Brain microvascular endothelial cell (primary cell): ENCODE measurements around the gene EPN2.
"Not testable (repeated sequence)": the region's sequence is repeated elsewhere in the genome, so short reads cannot be mapped to it uniquely, and the experiment has no call there.

Source experiments
- DNase-seq: peaks from one replicate; pipeline ENCODE4 v3.0.0-alpha.2; 2020
- H3K27ac ChIP-seq: fragments of 250-450 bp; sonication (Bioruptor Pico); 2 replicates; pipeline ENCODE4 v1.5.1; 2020; ENCODE audit warnings: mild to moderate bottlenecking, moderate library complexity
- H3K27me3 ChIP-seq: fragments of 250-450 bp; sonication (Bioruptor Pico); replicated peaks from 2 replicates; pipeline ENCODE4 v1.5.1; 2020; ENCODE audit warnings: mild to moderate bottlenecking
- H3K36me3 ChIP-seq: fragments of 250-450 bp; sonication (Bioruptor Pico); replicated peaks from 2 replicates; pipeline ENCODE4 v1.5.1; 2020; ENCODE audit warnings: mild to moderate bottlenecking
- H3K4me3 ChIP-seq: 2 replicates; pipeline ENCODE4 v1.5.1; 2011; ENCODE audit warnings: low read depth, mild to moderate bottlenecking, control low read depth, low read length, moderate library complexity
- CTCF ChIP-seq: IDR thresholded peaks from 2 replicates; pipeline ENCODE4 v1.5.1; 2011; ENCODE audit warnings: low read depth, mild to moderate bottlenecking, moderate library complexity, low read length, control low read depth, inconsistent platforms; ENCODE audit errors: missing control alignments
- in situ Hi-C: cut with HindIII; loops from 2 replicates; pipeline ENCODE4 v1.10.0; 2017; ENCODE audit warnings: low sequenced_read_pairs, low pct_ligation_motif_present

The EPN2 gene

GRCh38 chr17:19275457-19276127, 38.4 kb downstream of the EPN2 start:
- in situ Hi-C loops, result no loop called here
- no peak overlapping the region for H3K27ac ChIP-seq
- H3K4me3 ChIP-seq, result no peak overlapping the region
- no peak for DNase-seq
- peaks cover 5% of the 10 kb centered on the region for H3K36me3 ChIP-seq
- H3K27me3 ChIP-seq, result no peaks in the 10 kb centered on the region
- no peak for TF ChIP-seq CTCF

GRCh38 chr17:19278284-19278683, 41.1 kb downstream of the EPN2 start:
- H3K27ac ChIP-seq, DNase-seq, H3K36me3 ChIP-seq, H3K4me3 ChIP-seq, in situ Hi-C loops, H3K27me3 ChIP-seq: not testable (repeated sequence)

- in situ Hi-C loops, result no loop called here
- peaks cover 6% of the 10 kb centered on the region for H3K36me3 ChIP-seq
- no peak for TF ChIP-seq CTCF
These were observed 41.6 kb downstream of the EPN2 start for GRCh38 chr17:19278729-19279128.

GRCh38 chr17:19281161-19281560, 44.0 kb downstream of the EPN2 start:
- no peak for TF ChIP-seq CTCF
- Histone ChIP-seq H3K27ac (no peak overlapping the region), H3K36me3 (peaks cover 10% of the 10 kb centered on the region), H3K27me3 (no peaks in the 10 kb centered on the region), H3K4me3 (no peak overlapping the region)
- DNase-seq, result no peak
- in situ Hi-C loops, result no loop called here

More at GRCh38 chr17:19278729-19279128, 41.6 kb downstream of the EPN2 start:
- H3K27ac ChIP-seq, result no peak overlapping the region
- no peaks in the 10 kb centered on the region for H3K27me3 ChIP-seq
- DNase-seq, result no peak
- H3K4me3 ChIP-seq, result no peak overlapping the region

GRCh38 chr17:19284005-19284959, 47.1 kb downstream of the EPN2 start:
- no peak for TF ChIP-seq CTCF
- in situ Hi-C loops, result no loop called here
- Histone ChIP-seq H3K27me3 (no peaks in the 10 kb centered on the region), H3K4me3 (no peak overlapping the region), H3K27ac (no peak overlapping the region), H3K36me3 (peaks cover 14% of the 10 kb centered on the region)
- no peak for DNase-seq

GRCh38 chr17:19285213-19285900, 48.2 kb downstream of the EPN2 start:
- Histone ChIP-seq H3K27me3 (no peaks in the 10 kb centered on the region), H3K4me3 (no peak overlapping the region), H3K27ac (no peak overlapping the region), H3K36me3 (peaks cover 14% of the 10 kb centered on the region)
- no peak for TF ChIP-seq CTCF
- in situ Hi-C loops, result no loop called here
- no peak for DNase-seq
